Keratinocyte (primary cell): ENCODE results near the gene ABR. TPM values are rescaled to one million over a fixed set of nuclear protein-coding genes. Genes with fewer than 3 reads are reported as not detected.
"Not testable (repeated sequence)": the region's sequence is repeated elsewhere in the genome, so short reads cannot be mapped to it uniquely, and the experiment has no call there.

Experiments used
- DNase-seq: peaks from one replicate; pipeline ENCODE4 v3.0.0-alpha.2; 2011; ENCODE audit warnings: low read depth, missing footprints, low spot score
- FAIRE-seq: peaks from 2 replicates; lab custom pipeline; 2011; peaks lifted over from hg19 to GRCh38; lab: Jason Lieb, UNC
- H2AFZ ChIP-seq: 2 replicates; pipeline ENCODE4 v1.6.0; 2012; ENCODE audit warnings: low read length, control low read depth, inconsistent platforms; ENCODE audit not compliant: control insufficient read depth
- H3K27ac ChIP-seq: 2 replicates; pipeline ENCODE4 v1.5.1; 2011; ENCODE audit warnings: low read length; ENCODE audit not compliant: control insufficient read depth, insufficient read depth
- H3K27me3 ChIP-seq: 3 replicates; pipeline ENCODE4 v1.6.0; 2011; ENCODE audit warnings: low read length; ENCODE audit not compliant: control insufficient read depth, insufficient read depth; ENCODE audit errors: extremely low read depth
- H3K36me3 ChIP-seq, 2 experiments: 2 replicates in 1 of 2; 3 replicates in 1 of 2; pipeline ENCODE4 v1.5.1; 2011; ENCODE audit warnings: low read length in 2 of 2, mild to moderate bottlenecking in 1 of 2; ENCODE audit not compliant: control insufficient read depth in 2 of 2, insufficient read depth in 2 of 2; ENCODE audit errors: extremely low read depth in 1 of 2
- H3K4me1 ChIP-seq: 3 replicates; pipeline ENCODE4 v1.5.1; 2011; ENCODE audit warnings: low read length; ENCODE audit not compliant: control insufficient read depth, insufficient read depth; ENCODE audit errors: extremely low read depth
- H3K4me2 ChIP-seq: 3 replicates; pipeline ENCODE4 v1.6.0; 2011; ENCODE audit warnings: low read depth, low read length; ENCODE audit not compliant: control insufficient read depth, insufficient read depth; ENCODE audit errors: extremely low read depth
- H3K4me3 ChIP-seq, 3 experiments: fragments of 200-600 bp in 1 of 3; sonication (generic) in 1 of 3; 2 replicates in 2 of 3; 3 replicates in 1 of 3; pipeline ENCODE4 v1.5.1; 2011 to 2016; ENCODE audit warnings: low read length in 3 of 3, mild to moderate bottlenecking in 3 of 3, control low read depth in 2 of 3, inconsistent platforms in 1 of 3, low read depth in 1 of 3, mixed read lengths in 1 of 3, mixed run types in 1 of 3, moderate library complexity in 1 of 3; ENCODE audit not compliant: control insufficient read depth in 2 of 3, insufficient read depth in 2 of 3; ENCODE audit errors: extremely low read depth in 1 of 3
- H3K79me2 ChIP-seq: 2 replicates; pipeline ENCODE4 v1.6.0; 2012; ENCODE audit warnings: low read length; ENCODE audit not compliant: control insufficient read depth, insufficient read depth
- H3K9ac ChIP-seq: 3 replicates; pipeline ENCODE4 v1.6.0; 2011; ENCODE audit warnings: low read length; ENCODE audit not compliant: control insufficient read depth, insufficient read depth; ENCODE audit errors: extremely low read depth
- H3K9me1 ChIP-seq: 3 replicates; pipeline ENCODE4 v1.6.0; 2011; ENCODE audit warnings: low read length; ENCODE audit not compliant: control insufficient read depth, insufficient read depth; ENCODE audit errors: extremely low read depth
- H3K9me3 ChIP-seq: 2 replicates; pipeline ENCODE4 v1.5.1; 2012; ENCODE audit warnings: low read depth, low read length; ENCODE audit not compliant: control insufficient read depth
- H4K20me1 ChIP-seq: 3 replicates; pipeline ENCODE4 v1.6.0; 2011; ENCODE audit warnings: low read length; ENCODE audit not compliant: control insufficient read depth, insufficient read depth; ENCODE audit errors: extremely low read depth
- EZH2 ChIP-seq: IDR thresholded peaks from one replicate; pipeline ENCODE4 v1.6.1; 2012; ENCODE audit warnings: inconsistent platforms, mild to moderate bottlenecking, low read length, moderate library complexity
- dilution Hi-C: fragments of 300-500 bp; cut with MboI; formaldehyde crosslinking; loops from one replicate; pipeline ENCODE4 v1.7.0; 2020; ENCODE audit warnings: low sequenced_read_pairs; ENCODE audit not compliant: extremely low pct_ligation_motif_present
- polyA plus RNA-seq, 5 experiments: library from polyadenylated mRNA; depleted of rRNA in 3 of 5; stranded (reverse) in 3 of 5; stranded (forward) in 1 of 5; unstranded in 1 of 5; fragments of >200 nt; gene quantifications; 1 replicate in 1 of 5; 2 replicates in 3 of 5; 3 replicates in 1 of 5; pipeline versions ENCODE4 v1.2.1 to v1.2.3, GENCODE V29; 2011 to 2012; ENCODE audit warnings: missing spikeins in 2 of 5, low read depth in 1 of 5, low replicate concordance in 1 of 5
- TF ChIP-seq, protein P1 (sequence below), 3 experiments: IDR thresholded peaks in 1 of 3; conservative IDR thresholded peaks in 1 of 3; optimal IDR thresholded peaks in 1 of 3; 2 replicates in 2 of 3; 3 replicates in 1 of 3; pipeline versions ENCODE3 to v1.5.1; 2011; ENCODE audit warnings: low read length in 3 of 3, mild to moderate bottlenecking in 3 of 3, moderate library complexity in 2 of 3, control low read depth in 1 of 3, inconsistent platforms in 1 of 3; ENCODE audit not compliant: insufficient read depth in 2 of 3; ENCODE audit errors: extremely low read depth in 1 of 3

The ABR gene
- polyA plus RNA-seq, 1 donor (not counting 4 experiments of a cell fraction or from before 2014, with no cell fraction given) = 17.3 TPM

DNA sequence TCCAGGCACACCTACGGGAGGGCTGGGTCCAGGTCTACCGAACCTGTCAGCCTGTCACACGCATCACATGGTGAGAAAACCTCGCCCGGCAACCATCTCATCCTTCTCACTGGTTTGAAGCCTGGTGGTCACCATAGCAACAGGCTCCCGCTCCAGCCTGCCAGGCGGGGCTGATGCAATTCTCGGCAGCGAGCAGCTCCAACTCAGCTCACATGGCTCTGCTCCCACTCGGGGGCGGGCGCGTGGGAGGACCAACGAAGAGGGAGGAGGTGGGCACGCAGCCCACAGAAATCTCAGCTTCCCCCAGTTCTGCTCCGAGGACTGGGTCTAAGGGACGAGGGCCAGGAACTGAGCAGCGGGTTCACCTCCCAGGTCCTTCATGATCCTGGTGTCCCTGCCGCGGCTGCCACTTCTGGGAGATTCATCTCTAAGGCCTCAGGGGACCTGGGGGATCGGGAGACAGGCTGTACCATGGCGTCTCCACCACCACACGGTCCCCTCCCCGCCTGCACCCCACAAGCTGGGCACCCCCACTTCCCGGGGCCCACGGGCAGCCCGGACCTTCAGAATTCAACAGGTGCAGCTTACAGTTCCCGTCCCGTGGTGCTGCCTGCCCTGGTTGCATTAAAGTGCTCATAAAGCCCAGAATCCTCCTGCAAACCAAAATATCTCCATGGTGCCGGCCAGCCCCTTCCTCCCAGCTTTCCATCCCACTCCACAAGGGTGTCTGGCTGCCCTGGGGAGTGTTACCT is 25.8 kb downstream of the ABR start:
- Histone ChIP-seq H4K20me1 (no peaks in the 10 kb centered on the region), H3K79me2 (no peaks in the 10 kb centered on the region), H3K4me1 (no peaks in the 10 kb centered on the region), H3K9me3 (no peaks in the 10 kb centered on the region), H3K4me2 (no peak overlapping the region), H3K9me1 (no peaks in the 10 kb centered on the region), H3K9ac (no peak overlapping the region), H2AFZ (no peak overlapping the region), H3K4me3 (no peak overlapping the region), H3K27me3 (peaks cover 11% of the 10 kb centered on the region), H3K36me3 (no peaks in the 10 kb centered on the region), H3K27ac (no peak overlapping the region)
- TF ChIP-seq EZH2 = no peak
- TF ChIP-seq, protein P1, sequence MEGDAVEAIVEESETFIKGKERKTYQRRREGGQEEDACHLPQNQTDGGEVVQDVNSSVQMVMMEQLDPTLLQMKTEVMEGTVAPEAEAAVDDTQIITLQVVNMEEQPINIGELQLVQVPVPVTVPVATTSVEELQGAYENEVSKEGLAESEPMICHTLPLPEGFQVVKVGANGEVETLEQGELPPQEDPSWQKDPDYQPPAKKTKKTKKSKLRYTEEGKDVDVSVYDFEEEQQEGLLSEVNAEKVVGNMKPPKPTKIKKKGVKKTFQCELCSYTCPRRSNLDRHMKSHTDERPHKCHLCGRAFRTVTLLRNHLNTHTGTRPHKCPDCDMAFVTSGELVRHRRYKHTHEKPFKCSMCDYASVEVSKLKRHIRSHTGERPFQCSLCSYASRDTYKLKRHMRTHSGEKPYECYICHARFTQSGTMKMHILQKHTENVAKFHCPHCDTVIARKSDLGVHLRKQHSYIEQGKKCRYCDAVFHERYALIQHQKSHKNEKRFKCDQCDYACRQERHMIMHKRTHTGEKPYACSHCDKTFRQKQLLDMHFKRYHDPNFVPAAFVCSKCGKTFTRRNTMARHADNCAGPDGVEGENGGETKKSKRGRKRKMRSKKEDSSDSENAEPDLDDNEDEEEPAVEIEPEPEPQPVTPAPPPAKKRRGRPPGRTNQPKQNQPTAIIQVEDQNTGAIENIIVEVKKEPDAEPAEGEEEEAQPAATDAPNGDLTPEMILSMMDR (optimal IDR thresholded peaks at IDR 0.05 in 1 of 3, IDR thresholded peaks at IDR 0.05 in 1 of 3, conservative IDR thresholded peaks at IDR 0.05 in 1 of 3; ENCODE audit: extremely low read depth in 1 of 3, insufficient read depth in 2 of 3, low read length in 3 of 3) = no peak
- FAIRE-seq (no peak), DNase-seq (no peak)
- dilution Hi-C loops = no loop called here

DNA sequence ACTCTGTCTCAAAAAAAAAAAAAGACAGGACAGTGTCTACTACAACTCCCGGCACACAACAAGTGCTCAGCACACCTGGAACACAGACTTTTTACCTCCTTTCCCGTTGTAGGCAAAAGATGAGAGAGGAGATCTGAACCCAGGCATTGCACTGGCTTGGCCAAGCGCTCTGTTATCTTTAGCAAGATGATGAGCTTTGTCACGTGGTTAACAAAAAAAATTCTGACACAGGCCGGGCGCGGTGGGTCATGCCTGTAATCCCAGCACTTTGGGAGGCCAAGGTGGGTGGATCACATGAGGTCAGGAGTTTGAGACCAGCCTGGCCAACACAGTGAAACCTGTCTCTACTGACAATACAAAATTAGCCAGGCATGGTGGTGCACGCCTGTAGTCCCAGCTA is 27.2 kb downstream of the ABR start:
- H4K20me1 ChIP-seq, H3K36me3 ChIP-seq, dilution Hi-C loops: not testable (repeated sequence)

More for the DNA sequence above, 27.2 kb downstream of the ABR start:
- not testable (repeated sequence) for H2AFZ ChIP-seq, H3K4me1 ChIP-seq, H3K9ac ChIP-seq, H3K4me2 ChIP-seq, H3K9me3 ChIP-seq, DNase-seq, H3K9me1 ChIP-seq, H3K27ac ChIP-seq, H3K79me2 ChIP-seq, H3K4me3 ChIP-seq, FAIRE-seq
- peaks cover 11% of the 10 kb centered on the region for H3K27me3 ChIP-seq
